ENCODE results near the gene TRMT10B.
"Not testable (repeated sequence)": the region's sequence is repeated elsewhere in the genome, so short reads cannot be mapped to it uniquely, and the experiment has no call there.

Gene TRMT10B

DNA sequence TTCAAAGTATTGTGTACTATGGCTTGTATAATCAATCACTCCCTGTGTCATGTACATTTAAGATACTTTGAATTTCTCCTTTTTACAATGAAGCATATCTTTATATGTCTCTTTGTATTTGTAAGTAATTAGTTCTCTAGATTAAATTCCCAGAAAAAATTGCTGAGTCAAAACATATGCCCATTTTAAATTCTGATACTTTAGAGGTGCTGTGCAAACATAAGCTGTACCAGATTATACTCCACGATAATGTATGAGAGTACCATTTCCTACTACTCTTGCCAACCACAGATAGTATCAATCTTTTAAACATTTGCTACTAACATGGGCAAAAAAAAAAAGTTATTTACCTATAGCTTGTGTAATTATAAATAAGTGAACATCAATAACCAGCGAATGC lies 65.2 kb downstream of the TRMT10B start:
- H3K4me3 ChIP-seq (ENCODE audit: low read depth, low read length) = no peak overlapping the region
- no peak for DNase-seq (ENCODE audit: low read depth)
- no peak for TF ChIP-seq POLR2A (IDR thresholded peaks at IDR 0.05; ENCODE audit: extremely low read depth, insufficient read length)
- TF ChIP-seq CTCF (IDR thresholded peaks at IDR 0.05; ENCODE audit: low read depth, low read length) = no peak
- TF ChIP-seq MAX (IDR thresholded peaks at IDR 0.05; ENCODE audit: low read depth, low read length) = no peak
- no peak for TF ChIP-seq MYC (IDR thresholded peaks at IDR 0.05; ENCODE audit: low read depth, low read length)

DNA sequence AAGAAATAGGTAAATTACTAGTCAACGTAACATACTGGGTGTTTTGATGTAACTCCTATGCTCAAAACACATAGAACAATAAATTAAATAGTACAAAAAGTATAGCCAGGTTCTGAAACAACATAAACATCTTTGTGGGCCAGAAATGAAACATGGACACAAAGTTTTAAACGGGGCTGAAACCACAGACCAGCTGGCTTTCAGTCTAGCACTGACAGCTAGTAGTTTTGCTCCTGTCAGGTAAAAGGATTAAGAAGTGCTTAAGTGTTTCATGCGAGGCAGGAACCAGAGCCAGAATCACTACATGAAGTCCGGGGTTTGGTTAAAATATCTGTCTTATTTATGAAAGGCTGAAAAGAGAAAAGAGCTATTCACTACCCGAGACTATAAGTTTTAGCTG lies 66.5 kb downstream of the TRMT10B start:
- DNase-seq (ENCODE audit: low read depth) = no peak
- no peak overlapping the region for H3K4me3 ChIP-seq (ENCODE audit: low read depth, low read length)
- TF ChIP-seq MYC (IDR thresholded peaks at IDR 0.05; ENCODE audit: low read depth, low read length) (no peak), MAX (IDR thresholded peaks at IDR 0.05; ENCODE audit: low read depth, low read length) (no peak)

DNA sequence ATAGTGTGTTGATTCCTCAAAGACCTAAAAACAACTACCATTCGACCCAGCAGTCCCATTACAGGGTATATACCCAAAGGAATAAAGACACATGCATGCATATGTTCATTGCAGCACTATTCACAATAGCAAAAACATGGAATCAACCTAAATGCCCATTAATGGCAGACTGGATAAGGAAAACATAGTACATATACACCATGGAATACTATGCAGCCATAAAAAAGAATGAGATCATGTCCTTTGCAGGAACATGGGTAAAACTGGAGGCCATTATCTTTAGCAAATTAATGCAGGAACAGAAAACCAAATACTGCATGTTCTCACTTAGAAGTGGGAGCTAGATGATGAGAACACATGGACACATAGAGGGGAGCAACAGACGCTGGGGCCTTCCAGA lies 71.6 kb downstream of the TRMT10B start:
- not testable (repeated sequence) for H3K4me3 ChIP-seq (ENCODE audit: low read depth, low read length); DNase-seq (ENCODE audit: low read depth)

DNA sequence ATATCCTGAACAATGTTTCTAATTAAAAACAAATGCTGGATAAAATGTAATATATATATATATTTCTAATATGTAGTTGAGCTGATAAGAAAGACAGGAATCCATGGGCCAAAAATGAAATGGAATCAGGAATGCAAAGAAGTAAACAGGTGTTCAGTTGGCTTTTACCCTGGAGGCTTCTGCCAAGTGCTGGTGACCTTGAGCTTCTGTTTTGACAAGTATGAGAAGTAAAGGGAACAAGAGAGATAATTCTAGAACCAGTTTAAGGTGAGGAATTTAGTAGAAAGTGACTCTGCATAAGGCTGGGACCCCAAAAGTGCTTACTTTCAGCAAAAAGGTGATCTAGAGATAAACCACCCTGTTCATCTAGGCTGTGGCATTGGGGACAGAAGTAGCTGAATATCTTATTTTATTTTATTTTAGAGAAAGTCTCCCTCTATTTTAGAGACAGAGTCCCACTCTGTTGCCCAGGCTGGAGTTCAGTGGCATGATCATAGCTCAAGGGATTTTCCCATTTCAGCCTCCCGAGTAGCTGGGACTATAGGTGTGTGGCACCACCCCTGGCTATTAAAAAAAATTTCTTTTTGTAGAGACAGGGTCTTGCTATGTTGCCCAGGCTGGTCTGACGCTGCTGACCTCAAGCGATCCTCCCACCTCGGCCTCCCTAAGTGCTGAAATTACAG lies 74.0 kb downstream of the TRMT10B start:
- TF ChIP-seq MYC (IDR thresholded peaks at IDR 0.05; ENCODE audit: low read depth, low read length) (no peak), POLR2A (IDR thresholded peaks at IDR 0.05; ENCODE audit: extremely low read depth, insufficient read length) (no peak), CTCF (IDR thresholded peaks at IDR 0.05; ENCODE audit: low read depth, low read length) (no peak), MAX (IDR thresholded peaks at IDR 0.05; ENCODE audit: low read depth, low read length) (no peak)
- H3K4me3 ChIP-seq (ENCODE audit: low read depth, low read length) = no peak overlapping the region
- DNase-seq (ENCODE audit: low read depth) = no peak

All from NB4 (cell line).